PC-3 (cell line): ENCODE results near the gene BCAS3. TPM values are rescaled to one million over a fixed set of nuclear protein-coding genes. Genes with fewer than 3 reads are reported as not detected.

ENCODE experiments used
- ATAC-seq: fragments of 200-7000 bp; cut with Tn5 transposase; 2 replicates; pipeline ENCODE4 v1.9.1; 2020; ENCODE audit warnings: mild to moderate bottlenecking, moderate library complexity
- BruUV-seq: library from RNA; stranded (reverse); fragments of 400-500 nt; replicated peaks from 2 replicates; lab custom pipeline; 2021; lab: Mats Ljungman, UMichigan
- CTCF ChIA-PET: fragments of 300-600 bp; sonication (Branson Sonifier 250); formaldehyde crosslinking; loops from one replicate; lab custom pipeline; 2022; ENCODE audit warnings: antibody characterized with exemption; lab: Charles Lee
- POLR2A ChIA-PET: fragments of 300-600 bp; sonication (Branson Sonifier 250); formaldehyde crosslinking; loops from one replicate; lab custom pipeline; 2022; ENCODE audit warnings: antibody characterized with exemption; ENCODE audit not compliant: unreplicated experiment; lab: Charles Lee
- DNase-seq: peaks from one replicate; pipeline ENCODE4 v3.0.0-alpha.2; 2015
- H2AFZ ChIP-seq: fragments of 300-600 bp; sonication (generic); 2 replicates; pipeline ENCODE4 v1.6.0; 2016; ENCODE audit warnings: antibody characterized with exemption, low read length
- H3F3A ChIP-seq: fragments of 300-600 bp; sonication (generic); one replicate; pipeline ENCODE4 v1.6.0; 2017; ENCODE audit warnings: antibody characterized with exemption, low read length, control low read depth, mild to moderate bottlenecking; ENCODE audit not compliant: unreplicated experiment
- H3K27ac ChIP-seq: fragments of 300-600 bp; sonication (generic); 2 replicates; pipeline ENCODE4 v1.5.1; 2016; ENCODE audit warnings: mild to moderate bottlenecking, low read length
- H3K27me3 ChIP-seq: fragments of 300-600 bp; sonication (generic); 2 replicates; pipeline ENCODE4 v1.6.1; 2016; ENCODE audit warnings: low read length, mixed read lengths
- H3K36me3 ChIP-seq: fragments of 300-600 bp; sonication (generic); 2 replicates; pipeline ENCODE4 v1.6.1; 2016; ENCODE audit warnings: low read depth, mixed run types, low read length, mixed read lengths
- H3K4me1 ChIP-seq: fragments of 300-600 bp; sonication (generic); 2 replicates; pipeline ENCODE4 v1.5.1; 2016; ENCODE audit warnings: low read length; ENCODE audit not compliant: insufficient read depth
- H3K4me2 ChIP-seq: fragments of 300-600 bp; sonication (generic); 2 replicates; pipeline ENCODE4 v1.6.0; 2016; ENCODE audit warnings: low read length
- H3K4me3 ChIP-seq: fragments of 300-600 bp; sonication (generic); 2 replicates; pipeline ENCODE4 v1.5.1; 2016; ENCODE audit warnings: mild to moderate bottlenecking, low read length, mixed read lengths
- H3K79me2 ChIP-seq: fragments of 300-600 bp; sonication (generic); 2 replicates; pipeline ENCODE4 v1.6.1; 2017; ENCODE audit warnings: low read length, mixed read lengths
- H3K9ac ChIP-seq: fragments of 300-600 bp; sonication (generic); 2 replicates; pipeline ENCODE4 v1.6.0; 2016; ENCODE audit warnings: mild to moderate bottlenecking, low read length
- H3K9me2 ChIP-seq: fragments of 300-600 bp; sonication (generic); replicated peaks from 2 replicates; pipeline ENCODE4 v1.6.1; 2016; ENCODE audit warnings: mixed run types, low read length, mixed read lengths
- H3K9me3 ChIP-seq: fragments of 300-600 bp; sonication (generic); 2 replicates; pipeline ENCODE4 v1.6.1; 2016; ENCODE audit warnings: low read length, mixed read lengths
- H4K20me1 ChIP-seq: fragments of 300-600 bp; sonication (generic); 2 replicates; pipeline ENCODE4 v1.6.1; 2016; ENCODE audit warnings: low read length, mixed read lengths
- CTCF ChIP-seq: fragments of 300-600 bp; sonication (generic); conservative IDR thresholded peaks from 2 replicates; pipeline ENCODE4 v1.5.1; 2017; ENCODE audit warnings: antibody characterized with exemption, low read depth, mild to moderate bottlenecking, low read length
- EZH2 ChIP-seq: fragments of 300-600 bp; sonication (generic); IDR thresholded peaks from one replicate; pipeline ENCODE4 v1.6.1; 2017; ENCODE audit warnings: antibody characterized with exemption, mild to moderate bottlenecking, low read length; ENCODE audit not compliant: unreplicated experiment
- EZH2phosphoT487 ChIP-seq: fragments of 300-600 bp; sonication (generic); IDR thresholded peaks from 2 replicates; pipeline ENCODE4 v1.6.1; 2018; ENCODE audit warnings: mild to moderate bottlenecking, antibody characterized with exemption, low read length, borderline replicate concordance
- intact Hi-C: fragments of 100-400 bp; cut with micrococcal nuclease; formaldehyde crosslinking; loops from 2 replicates; pipeline ENCODE4 v1.9.0; 2023
- total RNA-seq: library from RNA; depleted of rRNA; stranded (reverse); fragments of >200 nt; gene quantifications from 2 replicates; pipeline ENCODE4 v1.2.3, GENCODE V29; 2014

Gene BCAS3
- total RNA-seq, 1 experiment from 2014 or later, result 25.9 TPM

- H3F3A ChIP-seq, result no peaks in the 10 kb centered on the region
- peak overlapping the region; percentile 97 for H2AFZ ChIP-seq
- H3K9me3 ChIP-seq, result no peaks in the 10 kb centered on the region
- no peaks in the 10 kb centered on the region for H3K27me3 ChIP-seq
- intact Hi-C loops, result loop anchor here (1.0 to 10.0 kb wide), 9 partner anchors 140 to 691 kb away; no protein-coding TSS in a partner anchor
- POLR2A ChIA-PET, result interaction anchor here (0.5 to 0.7 kb wide), 5 partner anchors 52 to 812 kb away, joined by 3 to 6 read pairs (median 3); no protein-coding TSS in a partner anchor
- H4K20me1 ChIP-seq, result no peaks in the 10 kb centered on the region
- peak overlapping the region; percentile 96 for H3K4me2 ChIP-seq
- H3K27ac ChIP-seq, result peak overlapping the region; percentile 81
- H3K9ac ChIP-seq, result peak overlapping the region; percentile 82
- TF ChIP-seq EZH2 (no peak), CTCF (peak; percentile 58; the same call in 1 of the 2 replicates), EZH2phosphoT487 (no peak)
- DNase-seq (peak; percentile 86), ATAC-seq (peak; percentile 50)
- TSS peak; percentile 69 for BruUV-seq
- peaks cover 9% of the 10 kb centered on the region for H3K79me2 ChIP-seq
- peak overlapping the region; percentile 84 for H3K4me3 ChIP-seq
- no peaks in the 10 kb centered on the region for H3K9me2 ChIP-seq
- H3K36me3 ChIP-seq, result no peaks in the 10 kb centered on the region
- H3K4me1 ChIP-seq, result peaks cover 29% of the 10 kb centered on the region
- CTCF ChIA-PET, result interaction anchor here (0.5 to 2.9 kb wide), 16 partner anchors 12 to 691 kb away, joined by 3 to 47 read pairs (median 5); partner anchors contain the start of gene TBX2
These were observed 733.9 kb downstream of the BCAS3 start for GRCh38 chr17:61411261-61412142.

- peak; percentile 89 for DNase-seq
- H3K9ac ChIP-seq, result peak overlapping the region; percentile 82
- no peaks in the 10 kb centered on the region for H3K36me3 ChIP-seq
- no TSS peak for BruUV-seq
- peaks cover 9% of the 10 kb centered on the region for H3K79me2 ChIP-seq
- H3K9me3 ChIP-seq, result no peaks in the 10 kb centered on the region
- no peaks in the 10 kb centered on the region for H3F3A ChIP-seq
- H3K4me1 ChIP-seq, result peaks cover 31% of the 10 kb centered on the region
- H3K27me3 ChIP-seq, result no peaks in the 10 kb centered on the region
- H2AFZ ChIP-seq, result peak overlapping the region; percentile 97
- ChIA-PET POLR2A (interaction anchor here (0.5 to 0.7 kb wide), 6 partner anchors 53 to 813 kb away, joined by 3 to 7 read pairs (median 3); no protein-coding TSS in a partner anchor), CTCF (interaction anchor here (0.5 to 2.9 kb wide), 16 partner anchors 13 to 692 kb away, joined by 3 to 47 read pairs (median 5); partner anchors contain the start of gene TBX2)
- H3K9me2 ChIP-seq, result no peaks in the 10 kb centered on the region
- TF ChIP-seq CTCF (peak; percentile 98), EZH2 (no peak), EZH2phosphoT487 (no peak)
- peak overlapping the region; percentile 84 for H3K4me3 ChIP-seq
- intact Hi-C loops, result loop anchor here (1.0 to 10.0 kb wide), 7 partner anchors 139 to 510 kb away; no protein-coding TSS in a partner anchor
- peak; percentile 45 for ATAC-seq
- H3K4me2 ChIP-seq, result peak overlapping the region; percentile 96
- H3K27ac ChIP-seq, result peak overlapping the region; percentile 81
- no peaks in the 10 kb centered on the region for H4K20me1 ChIP-seq
These were observed 734.6 kb downstream of the BCAS3 start for GRCh38 chr17:61412143-61412859.
